KMS-11 (cell line): ENCODE measurements around the gene RNF225.
A peak's percentile ranks its signal among the peaks of the same experiment; 100 is the strongest.

ENCODE experiments used
- H2AFZ ChIP-seq: fragments of 200-600 bp; sonication (generic); 2 replicates; pipeline ENCODE4 v1.6.1; 2016; ENCODE audit warnings: antibody characterized with exemption, mixed run types, low read depth
- H3K27ac ChIP-seq: fragments of 200-600 bp; sonication (generic); 2 replicates; pipeline ENCODE4 v1.6.1; 2016; ENCODE audit warnings: mild to moderate bottlenecking, mixed run types
- H3K27me3 ChIP-seq: fragments of 200-600 bp; sonication (generic); 2 replicates; pipeline ENCODE4 v1.6.1; 2017; ENCODE audit warnings: mild to moderate bottlenecking, low read depth, mixed run types, moderate library complexity; ENCODE audit not compliant: insufficient read depth
- H3K36me3 ChIP-seq: fragments of 200-600 bp; sonication (generic); 2 replicates; pipeline ENCODE4 v1.6.1; 2017; ENCODE audit warnings: mild to moderate bottlenecking, mixed run types; ENCODE audit not compliant: insufficient read depth
- H3K4me1 ChIP-seq: fragments of 200-600 bp; sonication (generic); 2 replicates; pipeline ENCODE4 v1.6.1; 2016; ENCODE audit warnings: mild to moderate bottlenecking, low read depth, mixed run types; ENCODE audit not compliant: poor library complexity, severe bottlenecking
- H3K4me2 ChIP-seq: fragments of 200-600 bp; sonication (generic); 2 replicates; pipeline ENCODE4 v1.7.0; 2016; ENCODE audit warnings: mild to moderate bottlenecking, mixed run types
- H3K4me3 ChIP-seq: fragments of 200-600 bp; sonication (generic); IDR thresholded peaks from 2 replicates; pipeline ENCODE4 v1.6.1; 2017; ENCODE audit warnings: low read depth, low read length, mixed read lengths; ENCODE audit not compliant: insufficient read depth
- H3K79me2 ChIP-seq: fragments of 200-600 bp; sonication (generic); 2 replicates; pipeline ENCODE4 v1.6.1; 2016; ENCODE audit warnings: low read depth, mixed run types; ENCODE audit not compliant: insufficient read depth
- H3K9ac ChIP-seq: fragments of 200-600 bp; sonication (generic); 2 replicates; pipeline ENCODE4 v1.6.1; 2016; ENCODE audit warnings: mild to moderate bottlenecking, mixed run types
- H4K20me1 ChIP-seq: fragments of 200-600 bp; sonication (generic); 2 replicates; pipeline ENCODE4 v1.6.1; 2016; ENCODE audit warnings: mild to moderate bottlenecking, mixed run types; ENCODE audit not compliant: insufficient read depth
- TF ChIP-seq, protein P1 (sequence below): fragments of 200-600 bp; sonication (generic); conservative IDR thresholded peaks from 2 replicates; pipeline ENCODE4 v1.6.1; 2017; ENCODE audit warnings: low read depth, mild to moderate bottlenecking, antibody characterized with exemption, low read length, moderate library complexity, mixed read lengths

The RNF225 gene

GRCh38 chr19:58387338-58388174, 7.9 kb upstream of the RNF225 start:
- Histone ChIP-seq H3K4me3 (no peak overlapping the region), H3K36me3 (peaks cover 22% of the 10 kb centered on the region; the same call in 1 of the 2 replicates), H3K9ac (peak overlapping the region; percentile 85), H4K20me1 (peaks cover 12% of the 10 kb centered on the region), H3K4me2 (peak overlapping the region; percentile 79), H3K27ac (peak overlapping the region; percentile 93), H3K27me3 (no peaks in the 10 kb centered on the region), H3K79me2 (peaks cover 53% of the 10 kb centered on the region), H3K4me1 (peaks cover 45% of the 10 kb centered on the region), H2AFZ (peak overlapping the region; percentile 76)
- TF ChIP-seq, protein P1, sequence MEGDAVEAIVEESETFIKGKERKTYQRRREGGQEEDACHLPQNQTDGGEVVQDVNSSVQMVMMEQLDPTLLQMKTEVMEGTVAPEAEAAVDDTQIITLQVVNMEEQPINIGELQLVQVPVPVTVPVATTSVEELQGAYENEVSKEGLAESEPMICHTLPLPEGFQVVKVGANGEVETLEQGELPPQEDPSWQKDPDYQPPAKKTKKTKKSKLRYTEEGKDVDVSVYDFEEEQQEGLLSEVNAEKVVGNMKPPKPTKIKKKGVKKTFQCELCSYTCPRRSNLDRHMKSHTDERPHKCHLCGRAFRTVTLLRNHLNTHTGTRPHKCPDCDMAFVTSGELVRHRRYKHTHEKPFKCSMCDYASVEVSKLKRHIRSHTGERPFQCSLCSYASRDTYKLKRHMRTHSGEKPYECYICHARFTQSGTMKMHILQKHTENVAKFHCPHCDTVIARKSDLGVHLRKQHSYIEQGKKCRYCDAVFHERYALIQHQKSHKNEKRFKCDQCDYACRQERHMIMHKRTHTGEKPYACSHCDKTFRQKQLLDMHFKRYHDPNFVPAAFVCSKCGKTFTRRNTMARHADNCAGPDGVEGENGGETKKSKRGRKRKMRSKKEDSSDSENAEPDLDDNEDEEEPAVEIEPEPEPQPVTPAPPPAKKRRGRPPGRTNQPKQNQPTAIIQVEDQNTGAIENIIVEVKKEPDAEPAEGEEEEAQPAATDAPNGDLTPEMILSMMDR: no peak

- TF ChIP-seq, protein P1: no peak
- Histone ChIP-seq H2AFZ (no peak overlapping the region), H4K20me1 (peaks cover 12% of the 10 kb centered on the region), H3K27me3 (no peaks in the 10 kb centered on the region), H3K4me3 (no peak overlapping the region), H3K9ac (no peak overlapping the region), H3K4me2 (peak overlapping the region; percentile 79), H3K36me3 (peaks cover 28% of the 10 kb centered on the region; the same call in 1 of the 2 replicates), H3K4me1 (peaks cover 45% of the 10 kb centered on the region), H3K27ac (no peak overlapping the region), H3K79me2 (peaks cover 53% of the 10 kb centered on the region)
These were observed 7.3 kb upstream of the RNF225 start for GRCh38 chr19:58388175-58388526.

DNA sequence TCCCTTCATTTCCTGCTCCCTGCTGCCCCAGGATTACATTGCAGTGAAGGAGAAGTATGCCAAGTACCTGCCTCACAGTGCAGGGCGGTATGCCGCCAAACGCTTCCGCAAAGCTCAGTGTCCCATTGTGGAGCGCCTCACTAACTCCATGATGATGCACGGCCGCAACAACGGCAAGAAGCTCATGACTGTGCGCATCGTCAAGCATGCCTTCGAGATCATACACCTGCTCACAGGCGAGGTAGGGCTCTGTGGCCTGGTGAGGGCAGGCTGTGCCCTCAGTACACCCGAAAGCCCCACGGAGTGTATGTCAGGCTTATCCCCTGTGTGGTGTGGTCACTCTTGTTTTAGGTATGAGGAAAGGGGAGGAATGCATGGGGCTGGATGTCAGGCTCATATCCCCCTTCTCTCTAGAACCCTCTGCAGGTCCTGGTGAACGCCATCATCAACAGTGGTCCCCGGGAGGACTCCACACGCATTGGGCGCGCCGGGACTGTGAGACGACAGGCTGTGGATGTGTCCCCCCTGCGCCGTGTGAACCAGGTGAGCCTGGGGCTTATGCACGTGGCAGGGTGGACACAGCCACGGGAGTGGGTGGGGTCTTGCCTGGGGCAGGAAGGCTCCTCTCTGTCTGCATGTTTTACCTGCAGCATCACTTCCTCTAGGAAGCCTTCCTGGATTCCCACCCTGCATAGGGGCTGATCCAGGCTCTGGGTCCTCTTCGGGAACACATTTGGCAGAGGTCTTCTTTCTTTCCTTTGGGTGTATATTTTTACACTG, 2.3 kb upstream of the RNF225 start:
- Histone ChIP-seq H3K4me3 (no peak overlapping the region), H3K27me3 (no peaks in the 10 kb centered on the region), H3K4me1 (peaks cover 34% of the 10 kb centered on the region), H3K27ac (no peak overlapping the region), H3K36me3 (peaks cover 26% of the 10 kb centered on the region; the same call in 1 of the 2 replicates), H3K79me2 (peaks cover 42% of the 10 kb centered on the region), H4K20me1 (peaks cover 12% of the 10 kb centered on the region), H3K4me2 (no peak overlapping the region), H2AFZ (no peak overlapping the region), H3K9ac (no peak overlapping the region)
- TF ChIP-seq, protein P1: no peak

DNA sequence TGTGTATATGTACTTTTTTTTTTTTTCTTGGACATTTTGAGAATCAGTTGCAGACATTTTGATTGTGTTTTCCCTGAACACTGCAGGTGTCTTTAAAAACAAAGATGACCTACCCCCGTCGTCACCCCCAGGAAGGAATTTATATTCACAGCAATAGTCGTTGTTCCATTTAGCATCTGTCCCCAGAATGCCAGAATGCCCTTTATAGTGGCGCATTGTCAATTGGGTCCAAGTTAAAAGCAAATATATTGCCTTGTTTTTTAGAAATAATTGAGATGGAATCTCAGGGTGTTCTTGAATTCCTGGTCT, 1.8 kb upstream of the RNF225 start:
- H3K27me3 ChIP-seq: no peaks in the 10 kb centered on the region
- peaks cover 29% of the 10 kb centered on the region for H3K4me1 ChIP-seq
- TF ChIP-seq, protein P1: no peak
- H3K36me3 ChIP-seq: peaks cover 21% of the 10 kb centered on the region; the same call in 1 of the 2 replicates
- H3K79me2 ChIP-seq: peaks cover 36% of the 10 kb centered on the region
- no peak overlapping the region for H3K4me3 ChIP-seq
- H3K9ac ChIP-seq: no peak overlapping the region
- no peak overlapping the region for H3K4me2 ChIP-seq
- H2AFZ ChIP-seq: no peak overlapping the region
- no peak overlapping the region for H3K27ac ChIP-seq
- H4K20me1 ChIP-seq: peaks cover 12% of the 10 kb centered on the region
